ENCODE results near the gene DLST.
A peak's percentile ranks its signal among the peaks of the same experiment; 100 is the strongest.

Gene DLST

GRCh38 chr14:74897642-74898041 lies 15.9 kb downstream of the DLST start:
- no peak for DNase-seq

GRCh38 chr14:74898083-74898482 lies 16.4 kb downstream of the DLST start:
- DNase-seq: no peak

- no peak for DNase-seq
These were observed 17.0 kb downstream of the DLST start for GRCh38 chr14:74898694-74899093.

- DNase-seq: no peak
These were observed 21.4 kb downstream of the DLST start for GRCh38 chr14:74902941-74903705.

- no peak for DNase-seq
These were observed 23.2 kb downstream of the DLST start for GRCh38 chr14:74904635-74905503.

- DNase-seq: peak; percentile 46
These were observed 24.0 kb downstream of the DLST start for GRCh38 chr14:74905595-74906142.

GRCh38 chr14:74906925-74907521 lies 25.3 kb downstream of the DLST start:
- no peak for DNase-seq

GRCh38 chr14:74907744-74908143 lies 26.0 kb downstream of the DLST start:
- no peak for DNase-seq

GRCh38 chr14:74908861-74909341 lies 27.2 kb downstream of the DLST start:
- DNase-seq: no peak

GRCh38 chr14:74909501-74909900 lies 27.8 kb downstream of the DLST start:
- DNase-seq: no peak

GRCh38 chr14:74909911-74910310 lies 28.2 kb downstream of the DLST start:
- DNase-seq: no peak

GRCh38 chr14:74910556-74910955 lies 28.8 kb downstream of the DLST start:
- DNase-seq: no peak

GRCh38 chr14:74911221-74911620 lies 29.5 kb downstream of the DLST start:
- DNase-seq: no peak

- no peak for DNase-seq
These were observed 30.0 kb downstream of the DLST start for GRCh38 chr14:74911704-74912103.

GRCh38 chr14:74912111-74912510 lies 30.4 kb downstream of the DLST start:
- DNase-seq: no peak

GRCh38 chr14:74912801-74913200 lies 31.1 kb downstream of the DLST start:
- DNase-seq: no peak

- DNase-seq: no peak
These were observed 31.7 kb downstream of the DLST start for GRCh38 chr14:74913393-74913910.

GRCh38 chr14:74913986-74914573 lies 32.4 kb downstream of the DLST start:
- no peak for DNase-seq

GRCh38 chr14:74915426-74915825 lies 33.7 kb downstream of the DLST start:
- no peak for DNase-seq

- no peak for DNase-seq
These were observed 34.1 kb downstream of the DLST start for GRCh38 chr14:74915826-74916225.

- DNase-seq: no peak
These were observed 35.4 kb downstream of the DLST start for GRCh38 chr14:74917178-74917543.

- no peak for DNase-seq
These were observed 35.9 kb downstream of the DLST start for GRCh38 chr14:74917646-74918081.

- DNase-seq: no peak
These were observed 36.7 kb downstream of the DLST start for GRCh38 chr14:74918380-74918779.

Measured in NCI-H1105 (cell line).